Calu3 (cell line): ENCODE data around the gene MRPL51. TPM values are rescaled to one million over a fixed set of nuclear protein-coding genes. Genes with fewer than 3 reads are reported as not detected.
"Not testable (repeated sequence)": the region's sequence is repeated elsewhere in the genome, so short reads cannot be mapped to it uniquely, and the experiment has no call there.

Experiments
- BruUV-seq: library from RNA; stranded (reverse); fragments of 400-500 nt; replicated peaks from 2 replicates; lab custom pipeline; 2021; lab: Mats Ljungman, UMichigan
- CTCF ChIA-PET: fragments of 300-600 bp; sonication (Branson Sonifier 250); formaldehyde crosslinking; loops from one replicate; lab custom pipeline; 2022; ENCODE audit warnings: antibody characterized with exemption; lab: Charles Lee
- DNase-seq: peaks from one replicate; pipeline ENCODE4 v3.0.0; 2022
- H3K27ac Mint-ChIP-seq: one replicate; pipeline ENCODE4 v1.8.0; 2022; ENCODE audit warnings: mixed read lengths; ENCODE audit not compliant: unreplicated experiment
- H3K27me3 Mint-ChIP-seq: one replicate; pipeline ENCODE4 v1.8.0; 2022; ENCODE audit warnings: mixed read lengths; ENCODE audit not compliant: unreplicated experiment
- H3K36me3 Mint-ChIP-seq: one replicate; pipeline ENCODE4 v1.8.0; 2022; ENCODE audit warnings: mild to moderate bottlenecking, moderate library complexity, mixed read lengths; ENCODE audit not compliant: insufficient read depth, unreplicated experiment
- H3K4me1 Mint-ChIP-seq: one replicate; pipeline ENCODE4 v1.8.0; 2022; ENCODE audit warnings: mild to moderate bottlenecking, low read depth, mixed read lengths; ENCODE audit not compliant: unreplicated experiment
- H3K4me3 Mint-ChIP-seq: one replicate; pipeline ENCODE4 v1.8.0; 2022; ENCODE audit warnings: mild to moderate bottlenecking, low read depth, moderate library complexity, mixed read lengths; ENCODE audit not compliant: unreplicated experiment
- H3K9me3 Mint-ChIP-seq: one replicate; pipeline ENCODE4 v1.8.0; 2022; ENCODE audit warnings: low read depth, mixed read lengths; ENCODE audit not compliant: unreplicated experiment
- intact Hi-C: fragments of 100-400 bp; cut with micrococcal nuclease; formaldehyde crosslinking; loops from one replicate; pipeline ENCODE4 v1.10.0; 2022; ENCODE audit not compliant: unreplicated experiment
- total RNA-seq: library from RNA; stranded (reverse); gene quantifications from 2 replicates; pipeline ENCODE4 v1.2.3, GENCODE V29; 2022
- TF ChIP-seq, protein P1 (sequence below): fragments of 200-600 bp; IDR thresholded peaks from one replicate; pipeline ENCODE4 v1.8.0; 2022; ENCODE audit warnings: antibody characterized with exemption; ENCODE audit not compliant: unreplicated experiment

Gene MRPL51
- total RNA-seq, 1 experiment from 2014 or later = 220 TPM

DNA sequence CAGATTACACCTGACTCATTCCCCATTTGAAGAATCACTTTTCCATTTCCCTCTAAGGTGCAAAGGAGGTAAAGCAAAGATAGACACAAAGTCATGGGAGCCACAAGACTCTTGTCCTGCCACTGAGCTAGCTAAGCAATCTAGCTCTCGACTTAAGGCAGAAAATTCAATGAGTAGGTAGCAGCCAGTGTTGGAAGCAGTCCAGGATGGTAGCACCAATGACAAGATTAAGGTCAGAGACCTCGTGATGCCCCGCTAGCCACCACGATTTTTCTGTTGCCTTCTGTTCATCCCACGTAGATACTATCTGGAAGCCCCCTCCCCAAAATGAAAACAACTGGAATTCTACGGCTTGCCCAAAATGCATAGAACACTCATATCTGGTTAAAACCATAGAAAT, 24.0 kb downstream of the MRPL51 start:
- Mint-ChIP-seq H3K36me3 (peaks cover 38% of the 10 kb centered on the region), H3K27ac (no peak overlapping the region), H3K9me3 (no peaks in the 10 kb centered on the region), H3K27me3 (no peaks in the 10 kb centered on the region), H3K4me3 (peak overlapping the region; percentile 83), H3K4me1 (peaks cover 18% of the 10 kb centered on the region)
- CTCF ChIA-PET = interaction anchor here (0.6 kb wide), 1 partner anchor 502 kb away, joined by 6 read pairs; no protein-coding TSS in a partner anchor
- DNase-seq = no peak
- TF ChIP-seq, protein P1, sequence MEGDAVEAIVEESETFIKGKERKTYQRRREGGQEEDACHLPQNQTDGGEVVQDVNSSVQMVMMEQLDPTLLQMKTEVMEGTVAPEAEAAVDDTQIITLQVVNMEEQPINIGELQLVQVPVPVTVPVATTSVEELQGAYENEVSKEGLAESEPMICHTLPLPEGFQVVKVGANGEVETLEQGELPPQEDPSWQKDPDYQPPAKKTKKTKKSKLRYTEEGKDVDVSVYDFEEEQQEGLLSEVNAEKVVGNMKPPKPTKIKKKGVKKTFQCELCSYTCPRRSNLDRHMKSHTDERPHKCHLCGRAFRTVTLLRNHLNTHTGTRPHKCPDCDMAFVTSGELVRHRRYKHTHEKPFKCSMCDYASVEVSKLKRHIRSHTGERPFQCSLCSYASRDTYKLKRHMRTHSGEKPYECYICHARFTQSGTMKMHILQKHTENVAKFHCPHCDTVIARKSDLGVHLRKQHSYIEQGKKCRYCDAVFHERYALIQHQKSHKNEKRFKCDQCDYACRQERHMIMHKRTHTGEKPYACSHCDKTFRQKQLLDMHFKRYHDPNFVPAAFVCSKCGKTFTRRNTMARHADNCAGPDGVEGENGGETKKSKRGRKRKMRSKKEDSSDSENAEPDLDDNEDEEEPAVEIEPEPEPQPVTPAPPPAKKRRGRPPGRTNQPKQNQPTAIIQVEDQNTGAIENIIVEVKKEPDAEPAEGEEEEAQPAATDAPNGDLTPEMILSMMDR = no peak
- BruUV-seq = no TSS peak
- intact Hi-C loops = loop anchor here (5.0 kb wide), 1 partner anchor 132 kb away; no protein-coding TSS in a partner anchor

DNA sequence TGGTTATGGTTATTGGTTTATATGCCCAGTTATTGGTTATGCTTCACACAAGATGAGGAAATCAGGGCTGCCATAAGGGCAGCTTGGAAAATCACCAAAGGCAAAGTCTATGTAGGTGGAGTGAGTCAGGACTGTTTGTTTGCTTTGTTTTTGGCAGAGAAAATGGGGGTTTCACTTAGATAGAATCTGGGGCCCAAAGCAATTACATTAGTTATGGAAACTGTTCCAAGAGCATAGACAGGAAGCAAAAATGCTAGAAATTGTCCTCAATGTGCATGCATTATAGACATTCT, 24.8 kb downstream of the MRPL51 start:
- CTCF ChIA-PET = no interaction called here
- no peaks in the 10 kb centered on the region for H3K27me3 Mint-ChIP-seq

GRCh38 chr12:6467571-6468282, 25.3 kb downstream of the MRPL51 start:
- H3K27ac Mint-ChIP-seq, DNase-seq, H3K4me3 Mint-ChIP-seq, CTCF ChIA-PET, H3K27me3 Mint-ChIP-seq, BruUV-seq, H3K9me3 Mint-ChIP-seq: not testable (repeated sequence)
- peaks cover 18% of the 10 kb centered on the region for H3K4me1 Mint-ChIP-seq
- H3K36me3 Mint-ChIP-seq = peaks cover 43% of the 10 kb centered on the region
- intact Hi-C loops = loop anchor here (5.0 kb wide), 1 partner anchor 130 kb away; no protein-coding TSS in a partner anchor

More for the DNA sequence above, 24.8 kb downstream of the MRPL51 start:
- Mint-ChIP-seq H3K9me3 (no peaks in the 10 kb centered on the region), H3K36me3 (peaks cover 41% of the 10 kb centered on the region), H3K4me3 (no peak overlapping the region), H3K4me1 (peaks cover 18% of the 10 kb centered on the region), H3K27ac (no peak overlapping the region)
- BruUV-seq = no TSS peak
- TF ChIP-seq, protein P1 = no peak
- no peak for DNase-seq
- intact Hi-C loops = loop anchor here (5.0 kb wide), 1 partner anchor 131 kb away; no protein-coding TSS in a partner anchor

GRCh38 chr12:6466751-6467150, 26.3 kb downstream of the MRPL51 start:
- DNase-seq, H3K27ac Mint-ChIP-seq, H3K9me3 Mint-ChIP-seq, H3K27me3 Mint-ChIP-seq, H3K4me3 Mint-ChIP-seq, BruUV-seq: not testable (repeated sequence)
- Mint-ChIP-seq H3K4me1 (peaks cover 18% of the 10 kb centered on the region), H3K36me3 (peaks cover 53% of the 10 kb centered on the region)
- CTCF ChIA-PET = interaction anchor here (1.7 kb wide), 1 partner anchor 140 kb away, joined by 10 read pairs; no protein-coding TSS in a partner anchor
- intact Hi-C loops = loop anchor here (5.0 kb wide), 1 partner anchor 129 kb away; no protein-coding TSS in a partner anchor

DNA sequence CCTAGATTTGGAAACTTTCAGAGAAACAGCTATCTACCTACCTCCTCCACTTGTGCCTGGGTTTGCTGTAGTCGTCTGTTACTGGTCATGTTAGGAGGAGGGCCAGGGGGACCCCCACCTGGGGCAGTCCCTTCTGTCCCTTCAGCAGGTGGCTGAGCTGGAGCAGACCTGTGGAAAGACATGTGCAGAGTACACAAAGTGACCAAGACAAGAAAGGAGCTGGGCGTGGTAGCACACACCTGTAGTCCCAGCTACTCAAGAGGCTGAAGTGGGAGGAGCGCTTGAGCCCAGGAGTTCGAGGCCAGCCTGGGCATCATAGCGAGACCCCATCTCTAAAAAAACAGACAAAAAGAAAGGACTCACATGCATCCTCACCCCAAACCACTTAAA, 26.9 kb downstream of the MRPL51 start:
- H3K27ac Mint-ChIP-seq = no peak overlapping the region
- DNase-seq = no peak
- no TSS peak for BruUV-seq
- intact Hi-C loops = loop anchor here (5.0 kb wide), 1 partner anchor 129 kb away; no protein-coding TSS in a partner anchor
- H3K27me3 Mint-ChIP-seq = no peaks in the 10 kb centered on the region
- no peak overlapping the region for H3K4me3 Mint-ChIP-seq
- CTCF ChIA-PET = interaction anchor here (0.6 to 1.7 kb wide), 6 partner anchors 44 to 205 kb away, joined by 3 to 21 read pairs (median 6); no protein-coding TSS in a partner anchor
- H3K9me3 Mint-ChIP-seq = no peaks in the 10 kb centered on the region
- TF ChIP-seq, protein P1 = no peak
- peaks cover 53% of the 10 kb centered on the region for H3K36me3 Mint-ChIP-seq
- peaks cover 15% of the 10 kb centered on the region for H3K4me1 Mint-ChIP-seq
